WTC11 (cell line): ENCODE measurements around the gene SNAP25. TPM values are rescaled to one million over a fixed set of nuclear protein-coding genes. Genes with fewer than 3 reads are reported as not detected.

Source experiments
- ATAC-seq: fragments of 200-7000 bp; cut with Tn5 transposase; 2 replicates; pipeline ENCODE4 v1.10.0; 2021; ENCODE audit warnings: mild to moderate bottlenecking, moderate library complexity
- CTCF ChIA-PET: fragments of 300-600 bp; sonication (Branson Sonifier 250); formaldehyde crosslinking; loops from one replicate; lab custom pipeline; 2021; ENCODE audit warnings: antibody characterized with exemption; lab: Charles Lee
- POLR2A ChIA-PET: fragments of 350-600 bp; sonication (Branson Sonifier 250); formaldehyde crosslinking; loops from one replicate; lab custom pipeline; 2021; ENCODE audit warnings: antibody characterized with exemption; lab: Charles Lee
- DNase-seq: peaks from one replicate; pipeline ENCODE4 v3.0.0; 2021; ENCODE audit warnings: low spot score
- H3K27ac Mint-ChIP-seq: 2 replicates; pipeline ENCODE4 v1.8.0; 2021; ENCODE audit warnings: mixed read lengths
- H3K27me3 Mint-ChIP-seq: 2 replicates; pipeline ENCODE4 v1.8.0; 2021; ENCODE audit warnings: low read depth, mild to moderate bottlenecking, moderate library complexity, mixed read lengths
- H3K36me3 Mint-ChIP-seq: 2 replicates; pipeline ENCODE4 v1.8.0; 2021; ENCODE audit warnings: mixed read lengths
- H3K4me1 Mint-ChIP-seq: 2 replicates; pipeline ENCODE4 v1.8.0; 2022; ENCODE audit warnings: mixed read lengths
- H3K4me3 Mint-ChIP-seq: 2 replicates; pipeline ENCODE4 v1.8.0; 2021; ENCODE audit warnings: mild to moderate bottlenecking, moderate library complexity, mixed read lengths
- H3K9me3 Mint-ChIP-seq: 2 replicates; pipeline ENCODE4 v1.8.0; 2021; ENCODE audit warnings: mixed read lengths
- AR ChIP-seq: fragments of 250-450 bp; sonication (Bioruptor Pico); IDR thresholded peaks from 2 replicates; pipeline ENCODE4 v1.9.0; 2021; ENCODE audit warnings: mild to moderate bottlenecking
- ATF1 ChIP-seq: sonication (generic); formaldehyde crosslinking; IDR thresholded peaks from 2 replicates; pipeline ENCODE4 v1.8.1; 2023; ENCODE audit warnings: mild to moderate bottlenecking, moderate library complexity, missing genetic modification reagents
- ATF6 ChIP-seq: sonication (generic); formaldehyde crosslinking; IDR thresholded peaks from 2 replicates; pipeline ENCODE4 v1.8.1; 2023; ENCODE audit warnings: mild to moderate bottlenecking, missing genetic modification reagents
- FOXP1 ChIP-seq: sonication (generic); formaldehyde crosslinking; IDR thresholded peaks from 2 replicates; pipeline ENCODE4 v1.8.0; 2022; ENCODE audit warnings: missing genetic modification reagents, mild to moderate bottlenecking, moderate library complexity, borderline replicate concordance
- HMGXB4 ChIP-seq: sonication (generic); formaldehyde crosslinking; IDR thresholded peaks from 2 replicates; pipeline ENCODE4 v1.8.1; 2023; ENCODE audit warnings: mild to moderate bottlenecking, moderate library complexity, missing genetic modification reagents
- MLX ChIP-seq: sonication (generic); formaldehyde crosslinking; IDR thresholded peaks from 2 replicates; pipeline ENCODE4 v1.8.1; 2023; ENCODE audit warnings: mild to moderate bottlenecking, missing genetic modification reagents, moderate library complexity
- NFATC4 ChIP-seq: fragments of 250-450 bp; sonication (Bioruptor Pico); IDR thresholded peaks from 2 replicates; pipeline ENCODE4 v1.9.0; 2021; ENCODE audit warnings: mild to moderate bottlenecking
- OVOL2 ChIP-seq: fragments of 250-450 bp; sonication (Bioruptor Pico); IDR thresholded peaks from 2 replicates; pipeline ENCODE4 v1.9.0; 2021; ENCODE audit warnings: mild to moderate bottlenecking, borderline replicate concordance
- PRRX2 ChIP-seq: fragments of 250-450 bp; sonication (Bioruptor Pico); IDR thresholded peaks from 2 replicates; pipeline ENCODE4 v1.8.0; 2021; ENCODE audit warnings: mild to moderate bottlenecking
- SMAD4 ChIP-seq: sonication (generic); formaldehyde crosslinking; IDR thresholded peaks from 2 replicates; pipeline ENCODE4 v1.8.0; 2022; ENCODE audit warnings: mild to moderate bottlenecking, missing genetic modification reagents
- ZNF121 ChIP-seq: sonication (generic); formaldehyde crosslinking; IDR thresholded peaks from 2 replicates; pipeline ENCODE4 v1.8.0; 2023; ENCODE audit warnings: missing genetic modification reagents
- ZNF232 ChIP-seq: sonication (generic); formaldehyde crosslinking; IDR thresholded peaks from 2 replicates; pipeline ENCODE4 v1.8.0; 2022; ENCODE audit warnings: mild to moderate bottlenecking, missing genetic modification reagents
- ZNF425 ChIP-seq: fragments of 250-450 bp; sonication (Bioruptor Pico); conservative IDR thresholded peaks from 2 replicates; pipeline ENCODE4 v1.9.0; 2021; ENCODE audit warnings: mild to moderate bottlenecking
- ZNF532 ChIP-seq: fragments of 250-450 bp; sonication (Bioruptor Pico); IDR thresholded peaks from 2 replicates; pipeline ENCODE4 v1.9.0; 2021; ENCODE audit warnings: mild to moderate bottlenecking, borderline replicate concordance
- ZSCAN18 ChIP-seq: fragments of 250-450 bp; sonication (Bioruptor Pico); IDR thresholded peaks from 2 replicates; pipeline ENCODE4 v2.1.2; 2022; ENCODE audit warnings: mild to moderate bottlenecking, moderate library complexity
- total RNA-seq: library from RNA; stranded (reverse); gene quantifications from 3 replicates; pipeline ENCODE4 v1.2.3, GENCODE V29; 2021

SNAP25 gene
- total RNA-seq, 1 experiment from 2014 or later: 0.72 TPM

GRCh38 chr20:10192171-10192570, 26.5 kb upstream of the SNAP25 start (continued):
- TF ChIP-seq ZSCAN18 (CRISPR knock-in tag): no peak
- no peak for TF ChIP-seq FOXP1
- no peak for TF ChIP-seq SMAD4 (CRISPR knock-in tag)
- no peak for TF ChIP-seq HMGXB4 (CRISPR knock-in tag)

- POLR2A ChIA-PET: no interaction called here
- ATAC-seq: no peak
- no peaks in the 10 kb centered on the region for H3K36me3 Mint-ChIP-seq
- no peaks in the 10 kb centered on the region for H3K4me1 Mint-ChIP-seq
- H3K4me3 Mint-ChIP-seq: no peak overlapping the region
- H3K27ac Mint-ChIP-seq: no peak overlapping the region
- no peak for TF ChIP-seq AR (CRISPR knock-in tag)
- no peak for TF ChIP-seq ATF6 (CRISPR knock-in tag)
- no peak for TF ChIP-seq OVOL2
- TF ChIP-seq ZNF425 (CRISPR knock-in tag): no peak
- no peak for TF ChIP-seq MLX (CRISPR knock-in tag)
- TF ChIP-seq SMAD4 (CRISPR knock-in tag): no peak
- TF ChIP-seq ZNF232: no peak
- TF ChIP-seq NFATC4 (CRISPR knock-in tag): no peak
- TF ChIP-seq ZNF121 (CRISPR knock-in tag): no peak
- no peak for TF ChIP-seq ATF1 (CRISPR knock-in tag)
- TF ChIP-seq PRRX2 (CRISPR knock-in tag): no peak
- TF ChIP-seq ZNF532 (CRISPR knock-in tag): no peak
- TF ChIP-seq, all 79 proteins: peak for 0
- peaks cover 10% of the 10 kb centered on the region for H3K9me3 Mint-ChIP-seq
- H3K27me3 Mint-ChIP-seq: no peaks in the 10 kb centered on the region; the same call in 1 of the 2 replicates
- CTCF ChIA-PET: no interaction called here
- no peak for DNase-seq
Measured at GRCh38 chr20:10194166-10194565, 24.5 kb upstream of the SNAP25 start.
